A549 (cell line): Measurements from ENCODE around the gene SMAD3. TPM values are rescaled to one million over a fixed set of nuclear protein-coding genes. Genes with fewer than 3 reads are reported as not detected.
A peak's percentile ranks its signal among the peaks of the same experiment; 100 is the strongest.

Experiments
- ATAC-seq, 2 experiments: fragments of 200-7000 bp in 1 of 2; fragments of >200 bp in 1 of 2; cut with Nextera tagmentation in 1 of 2; cut with Tn5 transposase in 1 of 2; 3 replicates each; pipeline versions ENCODE4 v1.8.0 to v1.9.1; 2018 to 2020; ENCODE audit warnings: mild to moderate bottlenecking in 1 of 2, moderate library complexity in 1 of 2
- CTCF ChIA-PET: fragments of 300-600 bp; sonication (Branson Sonifier 250); formaldehyde crosslinking; extraction: SDS; loops from one replicate; lab custom pipeline; 2021; ENCODE audit warnings: antibody characterized with exemption, inconsistent platforms; lab: Yijun Ruan, JAX
- POLR2A ChIA-PET: fragments of 350-600 bp; formaldehyde crosslinking; extraction: SDS; loops from one replicate; lab custom pipeline; 2021; ENCODE audit warnings: antibody characterized with exemption, inconsistent platforms; lab: Yijun Ruan, JAX
- DNase-seq, 2 experiments: peaks; one replicate each; pipeline versions ENCODE4 v3.0.0 to v3.0.0-alpha.2; 2011 to 2016; ENCODE audit warnings: low read depth in 1 of 2, low spot score in 1 of 2
- FAIRE-seq: peaks from 2 replicates; lab custom pipeline; 2011; peaks lifted over from hg19 to GRCh38; lab: Jason Lieb, UNC
- H3K27ac ChIP-seq, 2 experiments: fragments of >200 bp; sonication (Bioruptor Twin); formaldehyde crosslinking; 3 replicates each; pipeline ENCODE4 v1.5.1; 2016 to 2017
- H3K4me1 ChIP-seq: fragments of >200 bp; sonication (Bioruptor Twin); formaldehyde crosslinking; 3 replicates; pipeline ENCODE4 v1.6.1; 2016
- H3K4me2 ChIP-seq: fragments of >200 bp; sonication (Bioruptor Twin); formaldehyde crosslinking; 3 replicates; pipeline ENCODE4 v1.6.1; 2016
- H3K4me3 ChIP-seq: fragments of >200 bp; sonication (Bioruptor Twin); formaldehyde crosslinking; 3 replicates; pipeline ENCODE4 v1.5.1; 2016
- H3K9me3 ChIP-seq: fragments of >200 bp; sonication (Bioruptor Twin); formaldehyde crosslinking; 3 replicates; pipeline ENCODE4 v1.6.1; 2016
- ATOH8 ChIP-seq: fragments of 250-450 bp; sonication (Bioruptor Pico); IDR thresholded peaks from 2 replicates; pipeline ENCODE4 v1.5.0; 2020; ENCODE audit warnings: low read depth, mild to moderate bottlenecking, moderate library complexity
- BCL3 ChIP-seq: fragments of >200 bp; sonication (Bioruptor Twin); formaldehyde crosslinking; IDR thresholded peaks from 3 replicates; pipeline ENCODE4 v1.6.1; 2016
- BHLHE40 ChIP-seq: IDR thresholded peaks from 2 replicates; pipeline ENCODE4 v1.6.1; 2012; ENCODE audit warnings: low read depth, low read length, inconsistent platforms
- CEBPB ChIP-seq, 2 experiments: fragments of >200 bp in 1 of 2; sonication (Bioruptor Twin) in 1 of 2; formaldehyde crosslinking in 1 of 2; IDR thresholded peaks; 2 replicates each; pipeline ENCODE4 v1.6.1; 2012 to 2016
- CHD2 ChIP-seq: fragments of 150-350 bp; IDR thresholded peaks from 2 replicates; pipeline ENCODE4 v1.6.1; 2014; ENCODE audit warnings: low read length; ENCODE audit not compliant: partially characterized antibody
- CTCF ChIP-seq: fragments of >200 bp; sonication (Bioruptor Twin); formaldehyde crosslinking; IDR thresholded peaks from 3 replicates; pipeline ENCODE4 v1.5.1; 2016
- EHMT2 ChIP-seq: fragments of 200-600 bp; sonication (generic); IDR thresholded peaks from 2 replicates; pipeline ENCODE4 v1.6.1; 2016; ENCODE audit warnings: antibody characterized with exemption, low read depth, mild to moderate bottlenecking, moderate library complexity
- ELK1 ChIP-seq: fragments of 150-350 bp; IDR thresholded peaks from 2 replicates; pipeline ENCODE4 v1.6.1; 2014; ENCODE audit warnings: low read depth, mild to moderate bottlenecking, low read length
- FOSL2 ChIP-seq, 2 experiments: fragments of 450-650 bp in 1 of 2; fragments of >200 bp in 1 of 2; sonication (Bioruptor Twin) in 1 of 2; formaldehyde crosslinking; IDR thresholded peaks; 2 replicates each; pipeline versions ENCODE4 v1.5.0 to v1.6.1; 2016 to 2020; ENCODE audit warnings: mild to moderate bottlenecking in 1 of 2, moderate library complexity in 1 of 2
- GATA3 ChIP-seq: IDR thresholded peaks from 2 replicates; pipeline ENCODE4 v1.6.1; 2012; ENCODE audit warnings: borderline replicate concordance
- HMGXB4 ChIP-seq: fragments of 250-450 bp; sonication (Bioruptor Pico); IDR thresholded peaks from 2 replicates; pipeline ENCODE4 v1.5.0; 2021; ENCODE audit warnings: mild to moderate bottlenecking, moderate library complexity, borderline replicate concordance
- JUN ChIP-seq, 2 experiments: fragments of >200 bp; sonication (Bioruptor Twin); formaldehyde crosslinking; IDR thresholded peaks; 2 replicates in 1 of 2; 3 replicates in 1 of 2; pipeline ENCODE4 v1.6.1; 2016 to 2017
- JUNB ChIP-seq: fragments of >200 bp; sonication (Bioruptor Twin); formaldehyde crosslinking; IDR thresholded peaks from 2 replicates; pipeline ENCODE4 v1.6.1; 2016
- KDM1A ChIP-seq: fragments of 200-600 bp; sonication (generic); IDR thresholded peaks from 2 replicates; pipeline ENCODE4 v1.6.1; 2016; ENCODE audit warnings: low read depth, mild to moderate bottlenecking
- MAFK ChIP-seq: fragments of 450-650 bp; IDR thresholded peaks from 2 replicates; pipeline ENCODE4 v1.6.1; 2014; ENCODE audit not compliant: partially characterized antibody
- MAZ ChIP-seq: fragments of 150-350 bp; IDR thresholded peaks from 2 replicates; pipeline ENCODE4 v1.6.1; 2014; ENCODE audit warnings: antibody characterized with exemption, low read depth, low read length, borderline replicate concordance
- MYC ChIP-seq: IDR thresholded peaks from 2 replicates; pipeline ENCODE4 v1.6.1; 2012; ENCODE audit warnings: mild to moderate bottlenecking, inconsistent platforms, low read length, improper control_type of control experiment, borderline replicate concordance
- NFE2L2 ChIP-seq: fragments of 150-350 bp; conservative IDR thresholded peaks from 2 replicates; pipeline ENCODE4 v1.6.1; 2014; ENCODE audit warnings: low read length
- NPAS2 ChIP-seq: fragments of 250-450 bp; sonication (Bioruptor Pico); IDR thresholded peaks from 2 replicates; pipeline ENCODE4 v1.8.0; 2022; ENCODE audit warnings: mild to moderate bottlenecking, moderate library complexity, borderline replicate concordance
- NR3C1 ChIP-seq: fragments of >200 bp; sonication (Bioruptor Twin); formaldehyde crosslinking; IDR thresholded peaks from 3 replicates; pipeline ENCODE4 v1.6.1; 2017
- PHF8 ChIP-seq: fragments of 200-600 bp; sonication (generic); IDR thresholded peaks from 2 replicates; pipeline ENCODE4 v1.6.1; 2016; ENCODE audit warnings: low read depth, mild to moderate bottlenecking, antibody characterized with exemption, moderate library complexity, borderline replicate concordance
- RAD21 ChIP-seq, 2 experiments: fragments of >200 bp in 1 of 2; sonication (Bioruptor Twin) in 1 of 2; formaldehyde crosslinking in 1 of 2; IDR thresholded peaks in 1 of 2; conservative IDR thresholded peaks in 1 of 2; 2 replicates in 1 of 2; 3 replicates in 1 of 2; pipeline ENCODE4 v1.6.1; 2012 to 2018; ENCODE audit warnings: inconsistent platforms in 1 of 2
- RARB ChIP-seq: fragments of 250-450 bp; sonication (Bioruptor Pico); IDR thresholded peaks from 2 replicates; pipeline ENCODE4 v1.8.0; 2021; ENCODE audit warnings: mild to moderate bottlenecking, moderate library complexity
- RFX5 ChIP-seq: fragments of 450-650 bp; IDR thresholded peaks from 2 replicates; pipeline ENCODE4 v1.7.1; 2014; ENCODE audit warnings: antibody characterized with exemption, mild to moderate bottlenecking, moderate library complexity
- TFCP2L1 ChIP-seq: fragments of 250-450 bp; sonication (Bioruptor Pico); IDR thresholded peaks from 2 replicates; pipeline ENCODE4 v1.5.0; 2021; ENCODE audit warnings: mild to moderate bottlenecking
- TP53 ChIP-seq: fragments of 250-450 bp; sonication (Bioruptor Pico); IDR thresholded peaks from 2 replicates; pipeline ENCODE4 v1.5.0; 2021; ENCODE audit warnings: mild to moderate bottlenecking, moderate library complexity
- ZC3H11A ChIP-seq: fragments of 450-650 bp; IDR thresholded peaks from 2 replicates; pipeline ENCODE4 v1.6.1; 2014; ENCODE audit warnings: antibody characterized with exemption, mild to moderate bottlenecking
- ZFP36 ChIP-seq: fragments of 450-650 bp; IDR thresholded peaks from 2 replicates; pipeline ENCODE4 v1.6.1; 2014; ENCODE audit warnings: borderline replicate concordance; ENCODE audit not compliant: partially characterized antibody
- ZNF302 ChIP-seq: fragments of 250-450 bp; sonication (Bioruptor Pico); IDR thresholded peaks from 2 replicates; pipeline ENCODE4 v1.9.0; 2021; ENCODE audit warnings: inconsistent platforms, mild to moderate bottlenecking, moderate library complexity
- ZSCAN20 ChIP-seq: fragments of 250-450 bp; sonication (Bioruptor Pico); IDR thresholded peaks from 2 replicates; pipeline ENCODE4 v1.8.0; 2022; ENCODE audit warnings: mild to moderate bottlenecking, moderate library complexity
- WGBS: methylation state at CpG from one replicate; pipeline ENCODE4 v1.1.6; 2017; ENCODE audit errors: missing lambda C conversion rate; 5-methylcytosine and 5-hydroxymethylcytosine counted together
- polyA plus RNA-seq, 4 experiments: library from polyadenylated mRNA; depleted of rRNA in 3 of 4; stranded (reverse); fragments of >200 nt; fragmentation: RNase III in 1 of 4; extraction: RNeasy Plus Mini Kit Qiagen cat#74134 plus additional on column Dnase treatment in 1 of 4; gene quantifications; 2 replicates in 3 of 4; 3 replicates in 1 of 4; pipeline ENCODE4 v1.2.3, GENCODE V29; 2011 to 2017
- TF ChIP-seq, protein P1 (sequence below): fragments of 450-650 bp; IDR thresholded peaks from 2 replicates; pipeline ENCODE4 v1.6.1; 2014; ENCODE audit warnings: antibody characterized with exemption

The SMAD3 gene
- polyA plus RNA-seq, 2 of the 4 experiments (the other 2 are of a cell fraction): 74.6 to 77.2 TPM

DNA sequence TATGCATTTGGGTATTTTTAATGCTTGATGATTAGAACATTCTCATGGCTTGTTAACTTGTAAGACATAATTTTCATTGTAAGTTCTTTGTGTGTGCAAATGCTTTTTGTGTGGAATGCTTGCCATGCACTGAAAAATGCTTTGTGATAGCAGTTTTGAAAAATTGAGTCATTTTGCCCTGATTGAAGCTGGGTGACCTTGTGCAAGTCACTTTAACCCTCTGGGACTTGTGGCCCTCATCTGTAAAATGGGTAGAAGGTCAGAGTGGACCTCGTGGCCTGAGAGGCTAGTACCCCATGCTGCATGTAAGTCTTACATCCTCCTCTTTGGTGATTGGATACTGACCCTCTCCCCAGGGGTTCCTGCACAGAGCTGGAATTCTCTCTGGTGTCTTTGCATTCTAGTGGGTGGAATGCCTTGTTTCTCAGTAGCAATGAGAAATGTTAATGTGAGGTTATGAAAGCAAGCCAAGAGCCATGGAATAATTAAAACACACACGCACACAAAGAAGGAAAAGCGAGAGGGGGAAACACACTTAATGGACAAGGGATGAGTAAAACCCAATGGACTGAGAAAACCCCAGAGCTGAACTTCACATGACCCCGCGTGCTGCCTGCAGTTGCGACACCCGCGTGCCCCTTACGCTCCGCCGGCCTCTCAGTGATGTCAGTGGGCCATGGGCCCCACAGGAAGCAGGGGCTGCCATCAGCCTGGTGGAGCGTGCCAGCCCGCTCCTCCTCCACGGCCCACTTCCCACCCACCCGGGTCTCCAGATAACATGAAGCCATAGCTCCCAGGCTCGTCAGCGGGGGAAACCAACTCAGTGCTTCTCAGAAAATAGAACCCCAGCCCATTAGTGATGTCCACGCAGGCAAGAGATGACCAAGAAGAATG is 44.0 kb downstream of the SMAD3 start:
- ATAC-seq: peak; percentile 35 to 48
- DNase-seq: peak; percentile 88 to 98
- Histone ChIP-seq H3K27ac (peak overlapping the region; percentile 92 to 93), H3K9me3 (peaks cover 16% of the 10 kb centered on the region), H3K4me2 (peak overlapping the region; percentile 72), H3K4me3 (no peak overlapping the region), H3K4me1 (peaks cover 79% of the 10 kb centered on the region)
- 1% methylated on average over 18 of the region's 18 CpGs for WGBS
- ChIA-PET CTCF (interaction anchor here (0.8 to 11.7 kb wide), 6 partner anchors 14 to 163 kb away, joined by 3 to 142 read pairs (median 4); no protein-coding TSS in a partner anchor), POLR2A (interaction anchor here (0.5 to 3.1 kb wide), 7 partner anchors 10 to 44 kb away, joined by 3 to 16 read pairs (median 4); partner anchors contain the start of gene SMAD3)
- peak; percentile 76 for FAIRE-seq
- peak; percentile 97 for TF ChIP-seq BCL3
- peak; percentile 56 for TF ChIP-seq TFCP2L1
- no peak for TF ChIP-seq ZC3H11A
- peak; percentile 99 for TF ChIP-seq GATA3
- TF ChIP-seq RAD21 (conservative IDR thresholded peaks at IDR 0.05 in 1 of 2, IDR thresholded peaks at IDR 0.05 in 1 of 2): peak; percentile 26 to 66; a peak in 4 of 5 replicates
- TF ChIP-seq MYC: peak; percentile 59; the same call in 1 of the 2 replicates
- no peak for TF ChIP-seq MAFK
- peak; percentile 86; the same call in 1 of the 2 replicates for TF ChIP-seq ZNF302 (CRISPR knock-in tag)
- TF ChIP-seq TP53 (CRISPR knock-in tag): peak; percentile 92
- no peak for TF ChIP-seq PHF8
- peak; percentile 57; the same call in 1 of the 2 replicates for TF ChIP-seq NPAS2 (CRISPR knock-in tag)
- TF ChIP-seq NR3C1: no peak
- TF ChIP-seq ZSCAN20 (CRISPR knock-in tag): peak; percentile 82
- TF ChIP-seq CHD2: no peak
- peak; percentile 100 for TF ChIP-seq RARB (CRISPR knock-in tag)
- TF ChIP-seq KDM1A: peak; percentile 94
- peak; percentile 95 for TF ChIP-seq JUNB
- TF ChIP-seq RFX5: no peak
- peak; percentile 98 to 100 for TF ChIP-seq CEBPB (IDR thresholded peaks at IDR 0.05)
- TF ChIP-seq HMGXB4 (CRISPR knock-in tag): peak; percentile 55; the same call in 1 of the 2 replicates
- TF ChIP-seq ATOH8: peak; percentile 95
- TF ChIP-seq MAZ: no peak
- TF ChIP-seq FOSL2 (IDR thresholded peaks at IDR 0.05): peak; percentile 83
- peak; percentile 96 for TF ChIP-seq FOSL2 (CRISPR knock-in tag; IDR thresholded peaks at IDR 0.05)
- TF ChIP-seq BHLHE40: peak; percentile 94
- TF ChIP-seq EHMT2: no peak
- TF ChIP-seq NFE2L2: no peak
- TF ChIP-seq, protein P1, sequence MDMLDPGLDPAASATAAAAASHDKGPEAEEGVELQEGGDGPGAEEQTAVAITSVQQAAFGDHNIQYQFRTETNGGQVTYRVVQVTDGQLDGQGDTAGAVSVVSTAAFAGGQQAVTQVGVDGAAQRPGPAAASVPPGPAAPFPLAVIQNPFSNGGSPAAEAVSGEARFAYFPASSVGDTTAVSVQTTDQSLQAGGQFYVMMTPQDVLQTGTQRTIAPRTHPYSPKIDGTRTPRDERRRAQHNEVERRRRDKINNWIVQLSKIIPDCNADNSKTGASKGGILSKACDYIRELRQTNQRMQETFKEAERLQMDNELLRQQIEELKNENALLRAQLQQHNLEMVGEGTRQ: peak; percentile 45
- TF ChIP-seq JUN (IDR thresholded peaks at IDR 0.05): peak; percentile 92 to 99; a peak in 4 of 5 replicates
- no peak for TF ChIP-seq ELK1
- no peak for TF ChIP-seq CTCF
- TF ChIP-seq ZFP36: no peak
